ENCODE data around the gene ZNF610.
A peak's percentile ranks its signal among the peaks of the same experiment; 100 is the strongest.

The ZNF610 gene

DNA sequence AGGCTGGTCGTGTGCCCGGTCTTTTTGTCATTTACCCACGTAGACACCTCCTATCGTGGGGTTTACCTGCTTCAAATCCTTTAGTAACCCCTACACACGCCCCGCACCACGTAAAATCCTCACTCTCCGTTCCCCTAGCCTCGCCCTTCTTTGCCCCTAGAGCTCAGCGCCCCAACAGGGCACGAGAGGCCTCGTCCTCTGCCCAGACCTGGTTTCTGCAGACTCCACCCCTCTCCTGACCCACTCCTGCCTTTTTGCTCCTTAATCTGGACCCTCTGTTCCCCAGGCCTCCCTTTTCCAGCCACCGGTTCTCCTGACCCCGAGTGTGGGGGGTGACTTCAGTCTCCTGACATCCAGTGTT, 62.0 kb downstream of the ZNF610 start:
- DNase-seq, result peak; percentile 25 to 39 (median 31)

DNA sequence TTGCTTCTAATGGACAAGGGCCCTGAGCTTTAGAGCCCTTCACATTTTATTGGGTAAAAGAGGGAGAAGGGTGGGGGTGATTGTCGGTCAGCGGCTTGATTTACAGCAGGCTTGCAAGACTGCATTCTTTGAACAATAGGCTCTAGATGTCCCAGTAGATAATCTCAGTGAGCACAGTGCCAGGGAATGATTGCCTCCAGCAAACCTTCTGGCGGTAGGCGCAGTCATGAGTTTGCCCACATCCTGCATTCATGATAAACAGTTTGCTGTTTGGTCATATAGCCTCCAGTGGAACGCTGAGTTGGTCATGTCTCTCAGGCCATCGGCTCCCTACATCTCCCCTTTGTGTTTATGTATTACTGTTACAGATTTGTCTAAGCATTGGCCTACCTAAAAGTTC, 74.2 kb downstream of the ZNF610 start:
- no peak for DNase-seq

DNA sequence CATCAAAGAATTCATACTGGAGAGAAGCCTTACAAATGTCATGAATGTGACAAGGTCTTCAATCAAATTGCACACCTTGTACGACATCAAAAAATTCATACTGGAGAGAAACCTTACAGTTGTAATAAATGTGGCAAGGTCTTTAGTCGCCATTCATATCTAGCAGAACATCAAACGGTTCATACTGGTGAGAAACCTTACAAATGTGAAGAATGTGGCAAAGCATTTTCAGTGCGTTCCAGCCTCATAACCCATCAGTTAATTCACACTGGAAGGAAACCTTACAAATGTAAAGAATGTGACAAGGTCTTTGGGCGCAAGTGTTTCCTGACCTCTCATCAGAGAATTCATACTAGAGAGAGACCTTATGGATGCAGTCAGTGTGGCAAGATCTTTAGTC, 79.7 kb downstream of the ZNF610 start:
- no peak for DNase-seq

Data from suppressor macrophage (primary cell).